Common myeloid progenitor, CD34-positive (primary cell): ENCODE results near the gene ARHGAP25.
A peak's percentile ranks its signal among the peaks of the same experiment; 100 is the strongest.

Experiments
- CTCF ChIA-PET: fragments of 350-600 bp; sonication (Branson Sonifier 250); formaldehyde crosslinking; loops from one replicate; lab custom pipeline; 2021; ENCODE audit warnings: antibody characterized with exemption; lab: Charles Lee
- POLR2A ChIA-PET: fragments of 350-600 bp; sonication (Branson Sonifier 250); formaldehyde crosslinking; loops from one replicate; lab custom pipeline; 2021; ENCODE audit warnings: antibody characterized with exemption; lab: Charles Lee
- DNase-seq, 3 donors: peaks; one replicate each; pipeline versions ENCODE4 v3.0.0 to v3.0.0-alpha.2; 2013
- H3K27ac ChIP-seq, 2 experiments: 1 replicate in 1 of 2; 2 replicates in 1 of 2; pipeline ENCODE4 v1.7.0; 2013; ENCODE audit warnings: inconsistent platforms in 2 of 2, low read length in 2 of 2, mild to moderate bottlenecking in 2 of 2, low read depth in 1 of 2, moderate library complexity in 1 of 2; ENCODE audit not compliant: severe bottlenecking in 2 of 2, insufficient read depth in 1 of 2, poor library complexity in 1 of 2
- H3K27me3 ChIP-seq, 5 experiments: replicated peaks in 2 of 5; 1 replicate in 3 of 5; 2 replicates in 2 of 5; pipeline versions ENCODE4 v1.6.1 to v1.7.0; 2013; ENCODE audit warnings: low read length in 4 of 5, mild to moderate bottlenecking in 2 of 5, moderate library complexity in 2 of 5, inconsistent platforms in 1 of 5; ENCODE audit not compliant: insufficient read depth in 5 of 5, control insufficient read depth in 4 of 5
- H3K36me3 ChIP-seq, 4 experiments: 1 replicate in 2 of 4; 2 replicates in 2 of 4; pipeline versions ENCODE4 v1.6.1 to v1.7.0; 2013; ENCODE audit warnings: low read length in 3 of 4, control low read depth in 1 of 4, mild to moderate bottlenecking in 1 of 4; ENCODE audit not compliant: control insufficient read depth in 4 of 4, insufficient read depth in 4 of 4
- H3K4me1 ChIP-seq, 4 experiments: 1 replicate in 3 of 4; 2 replicates in 1 of 4; pipeline versions ENCODE4 v1.6.1 to v1.7.1; 2013; ENCODE audit warnings: low read length in 3 of 4, mild to moderate bottlenecking in 3 of 4, control low read depth in 1 of 4, inconsistent platforms in 1 of 4, moderate library complexity in 1 of 4; ENCODE audit not compliant: control insufficient read depth in 4 of 4, insufficient read depth in 4 of 4; ENCODE audit errors: control extremely low read depth in 1 of 4
- H3K4me3 ChIP-seq, 7 experiments: 1 replicate in 4 of 7; 2 replicates in 3 of 7; pipeline versions ENCODE4 v1.5.1 to v1.7.0; 2013; ENCODE audit warnings: mild to moderate bottlenecking in 7 of 7, low read length in 6 of 7, moderate library complexity in 6 of 7, inconsistent platforms in 2 of 7, low read depth in 2 of 7, control low read depth in 1 of 7; ENCODE audit not compliant: insufficient read depth in 4 of 7, control insufficient read depth in 1 of 7; ENCODE audit errors: extremely low read depth in 1 of 7
- H3K9me3 ChIP-seq, 5 experiments: 1 replicate in 4 of 5; 2 replicates in 1 of 5; pipeline versions ENCODE4 v1.6.1 to v1.7.1; 2013; ENCODE audit warnings: low read length in 4 of 5, mild to moderate bottlenecking in 2 of 5, inconsistent platforms in 1 of 5, low read depth in 1 of 5, moderate library complexity in 1 of 5; ENCODE audit not compliant: control insufficient read depth in 4 of 5, insufficient read depth in 2 of 5; ENCODE audit errors: control extremely low read depth in 1 of 5
- WGBS: methylation state at CpG from one replicate; pipeline ENCODE4 v1.1.5; 2013; ENCODE audit not compliant: insufficient coverage; 5-methylcytosine and 5-hydroxymethylcytosine counted together

ARHGAP25 gene

GRCh38 chr2:68805025-68805424, 70.4 kb downstream of the ARHGAP25 start:
- ChIA-PET CTCF (interaction anchor here (0.8 to 1.1 kb wide), 3 partner anchors 21 to 96 kb away, joined by 3 to 4 read pairs (median 3); no protein-coding TSS in a partner anchor), POLR2A (no interaction called here)
- WGBS: 100% methylated on average over 2 of the region's 4 CpGs
- no peak for DNase-seq
- H3K27me3 ChIP-seq: no peaks in the 10 kb centered on the region
- H3K9me3 ChIP-seq: no peaks in the 10 kb centered on the region
- peaks cover 26 to 92% (median 59%) of the 10 kb centered on the region in 4 experiments for H3K36me3 ChIP-seq
- peaks cover 8 to 30% (median 29%) of the 10 kb centered on the region in 4 experiments for H3K4me1 ChIP-seq
- H3K4me3 ChIP-seq: no peak overlapping the region
- H3K27ac ChIP-seq: no peak overlapping the region

GRCh38 chr2:68806511-68807109, 72.0 kb downstream of the ARHGAP25 start:
- H3K4me3 ChIP-seq: no peak overlapping the region
- no peaks in the 10 kb centered on the region for H3K27me3 ChIP-seq
- DNase-seq: no peak
- peaks cover 23 to 92% (median 53%) of the 10 kb centered on the region in 4 experiments for H3K36me3 ChIP-seq
- ChIA-PET CTCF (interaction anchor here (0.7 to 1.4 kb wide), 4 partner anchors 15 to 49 kb away, joined by 3 to 6 read pairs (median 4); no protein-coding TSS in a partner anchor), POLR2A (no interaction called here)
- H3K9me3 ChIP-seq: no peaks in the 10 kb centered on the region
- WGBS: 98% methylated on average over 12 of the region's 12 CpGs
- peak overlapping the region in 1 of 2 experiments; percentile 29 for H3K27ac ChIP-seq
- peaks cover 8 to 37% (median 32%) of the 10 kb centered on the region in 4 experiments for H3K4me1 ChIP-seq

- no peak overlapping the region for H3K4me3 ChIP-seq
- H3K36me3 ChIP-seq: peaks cover 24 to 96% (median 53%) of the 10 kb centered on the region in 4 experiments
- H3K4me1 ChIP-seq: peaks cover 8 to 47% (median 36%) of the 10 kb centered on the region in 4 experiments
- H3K27me3 ChIP-seq: no peaks in the 10 kb centered on the region
- no peaks in the 10 kb centered on the region for H3K9me3 ChIP-seq
- ChIA-PET POLR2A (interaction anchor here (1.2 kb wide), 1 partner anchor 22 kb away, joined by 4 read pairs; no protein-coding TSS in a partner anchor), CTCF (interaction anchor here (0.8 to 1.4 kb wide), 5 partner anchors 17 to 119 kb away, joined by 3 to 6 read pairs (median 5); no protein-coding TSS in a partner anchor)
- peak overlapping the region; percentile 8 to 37 for H3K27ac ChIP-seq
- 0% methylated on average over 6 of the region's 6 CpGs for WGBS
- DNase-seq: peak; percentile 50 to 90 (median 84)
Observed at GRCh38 chr2:68807821-68808266, 73.2 kb downstream of the ARHGAP25 start.

DNA sequence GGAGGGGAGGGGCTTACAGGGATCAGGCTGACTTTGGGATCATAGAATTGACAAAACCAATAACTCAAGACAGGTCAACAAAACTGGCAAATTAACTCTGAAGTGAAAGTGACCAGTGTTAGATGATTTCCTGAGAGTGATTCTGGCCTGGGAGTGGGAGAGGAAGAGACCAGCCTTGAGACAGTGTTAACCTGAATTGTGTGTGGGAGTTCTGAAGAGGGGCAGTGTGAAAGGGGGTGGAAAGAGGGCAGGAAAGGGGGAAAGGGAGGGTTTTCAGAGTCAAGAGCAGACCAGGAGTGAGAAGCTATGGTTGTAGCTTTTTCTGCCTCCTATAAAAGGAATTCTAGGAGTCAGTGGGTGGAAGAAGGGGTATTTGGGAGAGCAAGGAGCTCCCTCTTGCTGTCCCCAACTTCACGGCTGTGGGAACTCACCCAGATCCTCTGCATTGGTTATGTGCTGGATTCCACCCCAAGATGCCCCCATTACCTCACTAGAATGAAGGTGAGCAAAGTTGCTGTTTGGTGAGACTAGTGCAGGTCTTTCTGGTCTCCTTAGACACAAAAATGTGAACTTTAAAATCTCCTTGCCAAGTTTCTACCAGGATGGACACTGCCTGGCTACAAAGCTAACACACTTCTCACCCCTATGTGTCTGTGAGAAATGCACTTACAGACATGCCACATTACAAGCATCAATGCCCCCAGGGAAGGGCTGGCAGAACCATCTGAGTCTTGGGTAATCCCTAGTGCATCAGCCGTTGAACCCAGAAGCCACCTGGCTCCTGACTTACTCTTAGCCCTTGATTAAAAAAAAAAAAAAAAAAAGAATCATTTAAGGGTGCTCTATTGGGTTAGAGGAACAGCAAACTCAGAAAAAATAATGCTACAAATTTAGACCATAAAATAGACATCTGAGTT, 75.0 kb downstream of the ARHGAP25 start:
- Histone ChIP-seq H3K36me3 (peaks cover 24 to 96% (median 52%) of the 10 kb centered on the region in 4 experiments), H3K27me3 (no peaks in the 10 kb centered on the region), H3K9me3 (no peaks in the 10 kb centered on the region), H3K4me1 (peaks cover 8 to 47% (median 36%) of the 10 kb centered on the region in 4 experiments), H3K27ac (peak overlapping the region in 1 of 2 experiments; percentile 44), H3K4me3 (no peak overlapping the region)
- no peak for DNase-seq
- ChIA-PET CTCF (interaction anchor here (0.7 to 3.8 kb wide), 6 partner anchors 11 to 105 kb away, joined by 3 to 18 read pairs (median 5); no protein-coding TSS in a partner anchor), POLR2A (interaction anchor here (1.1 kb wide), 1 partner anchor 36 kb away, joined by 4 read pairs; no protein-coding TSS in a partner anchor)
- 60% methylated on average over 1 of the region's 2 CpGs for WGBS

- H3K4me1 ChIP-seq: peaks cover 8 to 55% (median 36%) of the 10 kb centered on the region in 4 experiments
- peaks cover 25 to 96% (median 52%) of the 10 kb centered on the region in 4 experiments for H3K36me3 ChIP-seq
- H3K4me3 ChIP-seq: no peak overlapping the region
- no CpG with 5 or more reads among the region's 2 CpGs for WGBS
- DNase-seq: peak in 2 of 3 donors; percentile 29 to 36
- ChIA-PET POLR2A (no interaction called here), CTCF (interaction anchor here (0.8 to 3.8 kb wide), 21 partner anchors 11 to 348 kb away, joined by 3 to 21 read pairs (median 5); partner anchors contain the start of gene ARHGAP25)
- peak overlapping the region in 1 of 2 experiments; percentile 29 for H3K27ac ChIP-seq
- H3K27me3 ChIP-seq: no peaks in the 10 kb centered on the region
- no peaks in the 10 kb centered on the region for H3K9me3 ChIP-seq
Observed at GRCh38 chr2:68811364-68811763, 76.8 kb downstream of the ARHGAP25 start.

- peaks cover 27 to 97% (median 48%) of the 10 kb centered on the region in 4 experiments for H3K36me3 ChIP-seq
- DNase-seq: peak; percentile 58 to 80 (median 74)
- POLR2A ChIA-PET: no interaction called here
Observed at GRCh38 chr2:68812251-68812650, 77.6 kb downstream of the ARHGAP25 start.

More at GRCh38 chr2:68812251-68812650, 77.6 kb downstream of the ARHGAP25 start:
- no peak overlapping the region for H3K27ac ChIP-seq
- peaks cover 8 to 53% (median 32%) of the 10 kb centered on the region in 4 experiments for H3K4me1 ChIP-seq
- CTCF ChIA-PET: interaction anchor here (0.6 to 3.8 kb wide), 23 partner anchors 11 to 355 kb away, joined by 3 to 21 read pairs (median 4); partner anchors contain the start of gene ARHGAP25
- H3K27me3 ChIP-seq: no peaks in the 10 kb centered on the region
- no peaks in the 10 kb centered on the region for H3K9me3 ChIP-seq
- H3K4me3 ChIP-seq: no peak overlapping the region
- WGBS: 26% methylated on average over 6 of the region's 6 CpGs
